SK-N-MC (cell line): ENCODE measurements around the gene TMCC2.

ENCODE experiments used
- DNase-seq: peaks from one replicate; pipeline ENCODE4 v3.0.0-alpha.2; 2011; ENCODE audit warnings: low read depth, low spot score
- H3K27ac ChIP-seq: fragments of 200-600 bp; sonication (generic); 2 replicates; pipeline ENCODE4 v1.5.1; 2016; ENCODE audit warnings: mixed run types
- H3K36me3 ChIP-seq: fragments of 200-600 bp; sonication (generic); 2 replicates; pipeline ENCODE4 v1.6.1; 2017; ENCODE audit warnings: antibody characterized with exemption, low read length, mixed read lengths; ENCODE audit not compliant: insufficient read depth
- H3K4me3 ChIP-seq: fragments of 200-600 bp; sonication (generic); 2 replicates; pipeline ENCODE4 v1.5.1; 2016
- H3K9ac ChIP-seq: fragments of 200-600 bp; sonication (generic); 2 replicates; pipeline ENCODE4 v1.8.0; 2017; ENCODE audit warnings: mixed run types, mixed read lengths; ENCODE audit not compliant: insufficient read length
- H3K9me3 ChIP-seq: fragments of 200-600 bp; sonication (generic); 2 replicates; pipeline ENCODE4 v1.6.1; 2017; ENCODE audit warnings: low read depth, mild to moderate bottlenecking, antibody characterized with exemption, low read length, moderate library complexity, mixed read lengths
- EZH2 ChIP-seq: fragments of 200-600 bp; sonication (generic); IDR thresholded peaks from one replicate; pipeline ENCODE4 v1.6.1; 2017; ENCODE audit warnings: antibody characterized with exemption
- FOXP2 ChIP-seq: optimal IDR thresholded peaks from 2 replicates; pipeline ENCODE3; 2011; ENCODE audit warnings: mild to moderate bottlenecking, moderate library complexity; ENCODE audit not compliant: insufficient read depth; ENCODE audit errors: extremely low read length, control extremely low read depth
- POLR2AphosphoS5 ChIP-seq: IDR thresholded peaks from 2 replicates; pipeline ENCODE4 v1.6.1; 2012; ENCODE audit warnings: mild to moderate bottlenecking, low read depth, low read length, borderline replicate concordance

TMCC2 gene

GRCh38 chr1:205189131-205189530 is 38.6 kb upstream of the TMCC2 start:
- H3K36me3 ChIP-seq, result no peaks in the 10 kb centered on the region
- TF ChIP-seq POLR2AphosphoS5 (no peak), EZH2 (no peak), FOXP2 (no peak)
- H3K9ac ChIP-seq, result no peak overlapping the region
- no peak overlapping the region for H3K27ac ChIP-seq
- no peak for DNase-seq
- H3K9me3 ChIP-seq, result no peaks in the 10 kb centered on the region
- no peak overlapping the region for H3K4me3 ChIP-seq

- TF ChIP-seq POLR2AphosphoS5, result no peak
- no peak for TF ChIP-seq FOXP2
- no peak for TF ChIP-seq EZH2
- DNase-seq, result no peak
- Histone ChIP-seq H3K27ac (no peak overlapping the region), H3K9ac (no peak overlapping the region), H3K9me3 (no peaks in the 10 kb centered on the region), H3K36me3 (no peaks in the 10 kb centered on the region), H3K4me3 (no peak overlapping the region)
Observed at GRCh38 chr1:205190845-205191577, 36.7 kb upstream of the TMCC2 start.

GRCh38 chr1:205191622-205192021 is 36.1 kb upstream of the TMCC2 start:
- Histone ChIP-seq H3K9me3 (no peaks in the 10 kb centered on the region), H3K27ac (no peak overlapping the region), H3K9ac (no peak overlapping the region), H3K36me3 (no peaks in the 10 kb centered on the region), H3K4me3 (no peak overlapping the region)
- no peak for DNase-seq
- TF ChIP-seq POLR2AphosphoS5 (no peak), EZH2 (no peak)

GRCh38 chr1:205192287-205192686 is 35.5 kb upstream of the TMCC2 start:
- Histone ChIP-seq H3K9me3 (no peaks in the 10 kb centered on the region), H3K27ac (no peak overlapping the region), H3K9ac (no peak overlapping the region), H3K36me3 (no peaks in the 10 kb centered on the region), H3K4me3 (no peak overlapping the region)
- TF ChIP-seq EZH2 (no peak), FOXP2 (no peak), POLR2AphosphoS5 (no peak)
- DNase-seq, result no peak

- no peak overlapping the region for H3K9ac ChIP-seq
- no peak for TF ChIP-seq FOXP2
- TF ChIP-seq EZH2, result no peak
- TF ChIP-seq POLR2AphosphoS5, result no peak
- no peak overlapping the region for H3K4me3 ChIP-seq
- no peak for DNase-seq
- no peak overlapping the region for H3K27ac ChIP-seq
- no peaks in the 10 kb centered on the region for H3K36me3 ChIP-seq
- H3K9me3 ChIP-seq, result no peaks in the 10 kb centered on the region
Observed at GRCh38 chr1:205199090-205199930, 28.4 kb upstream of the TMCC2 start.

- TF ChIP-seq FOXP2 (no peak), POLR2AphosphoS5 (no peak), EZH2 (no peak)
- Histone ChIP-seq H3K9me3 (no peaks in the 10 kb centered on the region), H3K36me3 (no peaks in the 10 kb centered on the region), H3K27ac (no peak overlapping the region), H3K9ac (no peak overlapping the region), H3K4me3 (no peak overlapping the region)
- no peak for DNase-seq
Observed at GRCh38 chr1:205199931-205200299, 27.8 kb upstream of the TMCC2 start.

GRCh38 chr1:205204552-205204951 is 23.2 kb upstream of the TMCC2 start:
- Histone ChIP-seq H3K36me3 (no peaks in the 10 kb centered on the region), H3K9ac (no peak overlapping the region), H3K4me3 (no peak overlapping the region), H3K9me3 (no peaks in the 10 kb centered on the region), H3K27ac (no peak overlapping the region)
- no peak for TF ChIP-seq EZH2
- TF ChIP-seq FOXP2, result no peak
- TF ChIP-seq POLR2AphosphoS5, result no peak
- DNase-seq, result no peak

GRCh38 chr1:205205055-205205454 is 22.7 kb upstream of the TMCC2 start:
- no peak for DNase-seq
- no peak for TF ChIP-seq EZH2
- no peak for TF ChIP-seq POLR2AphosphoS5
- TF ChIP-seq FOXP2, result no peak
- H3K27ac ChIP-seq, result no peak overlapping the region
- H3K9me3 ChIP-seq, result no peaks in the 10 kb centered on the region
- H3K4me3 ChIP-seq, result no peak overlapping the region
- no peak overlapping the region for H3K9ac ChIP-seq
- no peaks in the 10 kb centered on the region for H3K36me3 ChIP-seq
